CD4-positive, alpha-beta memory T cell (primary cell): ENCODE measurements around the gene CTDP1. TPM values are rescaled to one million over a fixed set of nuclear protein-coding genes. Genes with fewer than 3 reads are reported as not detected.
"Not testable (repeated sequence)": the region's sequence is repeated elsewhere in the genome, so short reads cannot be mapped to it uniquely, and the experiment has no call there.

Experiments used
- CTCF ChIA-PET: fragments of 350-600 bp; sonication (Branson Sonifier 250); formaldehyde crosslinking; loops from one replicate; lab custom pipeline; 2021; ENCODE audit warnings: inconsistent platforms; ENCODE audit not compliant: partially characterized antibody; lab: Charles Lee
- POLR2A ChIA-PET: fragments of 350-600 bp; sonication (Branson Sonifier 250); formaldehyde crosslinking; loops from one replicate; lab custom pipeline; 2021; ENCODE audit not compliant: partially characterized antibody; lab: Charles Lee
- DNase-seq, 5 donors: peaks; one replicate each; pipeline versions ENCODE4 v3.0.0 to v3.0.0-alpha.2; 2020 to 2022; ENCODE audit warnings: mixed read lengths in 1 of 5
- H3K27ac ChIP-seq: one replicate; pipeline ENCODE4 v1.7.0; 2013; ENCODE audit warnings: low read depth, low read length
- H3K27me3 ChIP-seq: 2 replicates; pipeline ENCODE4 v1.7.0; 2013; ENCODE audit warnings: mild to moderate bottlenecking, low read length, moderate library complexity; ENCODE audit not compliant: insufficient read depth
- H3K36me3 ChIP-seq: 2 replicates; pipeline ENCODE4 v1.7.0; 2013; ENCODE audit warnings: mild to moderate bottlenecking, low read length, moderate library complexity; ENCODE audit not compliant: insufficient read depth
- H3K4me1 ChIP-seq: 2 replicates; pipeline ENCODE4 v1.7.0; 2013; ENCODE audit warnings: mild to moderate bottlenecking, low read length, moderate library complexity; ENCODE audit not compliant: insufficient read depth
- H3K4me3 ChIP-seq, 2 donors: one replicate each; pipeline ENCODE4 v1.7.0; 2013; ENCODE audit warnings: low read length in 2 of 2, mild to moderate bottlenecking in 1 of 2
- H3K9me3 ChIP-seq, 2 donors: one replicate each; pipeline ENCODE4 v1.7.0; 2013; ENCODE audit warnings: low read length in 2 of 2, control low read depth in 1 of 2; ENCODE audit not compliant: control insufficient read depth in 1 of 2
- H3K27ac Mint-ChIP-seq, 7 donors: one replicate each; pipeline ENCODE4 v1.8.0; 2020 to 2021; ENCODE audit warnings: mixed read lengths in 7 of 7, mild to moderate bottlenecking in 6 of 7, inconsistent platforms in 3 of 7, moderate library complexity in 3 of 7
- H3K27me3 Mint-ChIP-seq, 2 donors: one replicate each; pipeline ENCODE4 v1.8.0; 2020 to 2021; ENCODE audit warnings: mixed read lengths in 2 of 2
- H3K36me3 Mint-ChIP-seq, 2 donors: one replicate each; pipeline ENCODE4 v1.8.0; 2020 to 2021; ENCODE audit warnings: mixed read lengths in 2 of 2, inconsistent platforms in 1 of 2, mild to moderate bottlenecking in 1 of 2
- H3K4me1 Mint-ChIP-seq, 4 donors: one replicate each; pipeline ENCODE4 v1.8.0; 2020 to 2021; ENCODE audit warnings: mixed read lengths in 4 of 4, mild to moderate bottlenecking in 1 of 4
- H3K4me3 Mint-ChIP-seq, 8 donors: one replicate each; pipeline ENCODE4 v1.8.0; 2020 to 2021; ENCODE audit warnings: mixed read lengths in 8 of 8, mild to moderate bottlenecking in 7 of 8, moderate library complexity in 6 of 8, inconsistent platforms in 3 of 8
- H3K9me3 Mint-ChIP-seq, 8 donors: one replicate each; pipeline ENCODE4 v1.8.0; 2020 to 2021; ENCODE audit warnings: mixed read lengths in 8 of 8, mild to moderate bottlenecking in 5 of 8, inconsistent platforms in 3 of 8, moderate library complexity in 1 of 8
- intact Hi-C: fragments of 100-400 bp; cut with micrococcal nuclease; formaldehyde crosslinking; loops from one replicate; pipeline ENCODE4 v1.15.1; 2023
- polyA plus RNA-seq, 2 donors: library from polyadenylated mRNA; unstranded; fragments of 300-500 nt; fragmentation: Illumina TruSeq; gene quantifications; one replicate each; pipeline ENCODE4 v1.2.3, GENCODE V29; 2021
- total RNA-seq, 2 experiments: library from RNA; stranded (reverse); gene quantifications; one replicate each; pipeline ENCODE4 v1.2.3, GENCODE V29; 2021

The CTDP1 gene
- total and polyA plus RNA-seq, 4 experiments from 2014 or later = 8.5 to 44.5 (median 36.4) TPM

DNA sequence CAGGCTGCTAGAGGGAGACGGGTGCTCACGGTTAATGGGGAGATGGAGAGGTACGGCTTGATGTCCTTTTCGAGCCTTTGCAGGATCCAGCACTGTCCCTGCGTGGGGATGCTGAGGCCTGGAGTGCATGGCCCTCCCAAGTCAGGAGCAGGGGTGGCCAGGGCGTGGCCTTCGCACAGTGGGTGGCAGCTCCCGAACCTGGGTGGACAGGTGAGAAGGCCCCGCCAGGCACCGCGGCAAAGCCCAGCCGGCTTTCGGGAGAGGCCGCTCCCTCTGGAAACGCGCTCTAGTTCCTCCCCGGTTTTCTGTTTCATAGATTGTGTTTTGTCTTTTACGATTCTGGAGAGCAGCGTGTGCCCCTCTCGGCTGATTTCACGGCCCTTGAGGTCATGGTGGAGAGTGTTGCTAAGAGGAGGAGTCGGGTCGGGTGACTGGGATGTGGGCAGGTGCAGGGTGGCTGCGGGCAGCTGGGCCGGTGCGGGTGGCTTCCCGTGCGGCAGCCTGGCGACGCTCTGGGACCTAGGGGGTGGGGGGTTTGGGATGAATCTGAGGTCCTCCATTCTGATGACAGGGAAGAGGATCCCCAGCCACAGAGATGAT, 39.4 kb downstream of the CTDP1 start:
- Histone ChIP-seq H3K27ac (no peak overlapping the region), H3K9me3 (no peaks in the 10 kb centered on the region), H3K27me3 (no peaks in the 10 kb centered on the region), H3K36me3 (peaks cover 55% of the 10 kb centered on the region), H3K4me3 (no peak overlapping the region), H3K4me1 (no peaks in the 10 kb centered on the region)
- peaks cover 48 to 69% of the 10 kb centered on the region in 2 donors for H3K36me3 Mint-ChIP-seq
- peaks cover 0 to 4% (median 2%) of the 10 kb centered on the region in 4 donors for H3K4me1 Mint-ChIP-seq
- H3K27ac Mint-ChIP-seq = peak overlapping the region in 1 of 7 donors; percentile 31
- H3K27me3 Mint-ChIP-seq = no peaks in the 10 kb centered on the region
- no peak for DNase-seq
- POLR2A ChIA-PET = no interaction called here
- intact Hi-C loops = no loop called here
- CTCF ChIA-PET = no interaction called here
- H3K9me3 Mint-ChIP-seq = no peaks in the 10 kb centered on the region
- no peak overlapping the region for H3K4me3 Mint-ChIP-seq

DNA sequence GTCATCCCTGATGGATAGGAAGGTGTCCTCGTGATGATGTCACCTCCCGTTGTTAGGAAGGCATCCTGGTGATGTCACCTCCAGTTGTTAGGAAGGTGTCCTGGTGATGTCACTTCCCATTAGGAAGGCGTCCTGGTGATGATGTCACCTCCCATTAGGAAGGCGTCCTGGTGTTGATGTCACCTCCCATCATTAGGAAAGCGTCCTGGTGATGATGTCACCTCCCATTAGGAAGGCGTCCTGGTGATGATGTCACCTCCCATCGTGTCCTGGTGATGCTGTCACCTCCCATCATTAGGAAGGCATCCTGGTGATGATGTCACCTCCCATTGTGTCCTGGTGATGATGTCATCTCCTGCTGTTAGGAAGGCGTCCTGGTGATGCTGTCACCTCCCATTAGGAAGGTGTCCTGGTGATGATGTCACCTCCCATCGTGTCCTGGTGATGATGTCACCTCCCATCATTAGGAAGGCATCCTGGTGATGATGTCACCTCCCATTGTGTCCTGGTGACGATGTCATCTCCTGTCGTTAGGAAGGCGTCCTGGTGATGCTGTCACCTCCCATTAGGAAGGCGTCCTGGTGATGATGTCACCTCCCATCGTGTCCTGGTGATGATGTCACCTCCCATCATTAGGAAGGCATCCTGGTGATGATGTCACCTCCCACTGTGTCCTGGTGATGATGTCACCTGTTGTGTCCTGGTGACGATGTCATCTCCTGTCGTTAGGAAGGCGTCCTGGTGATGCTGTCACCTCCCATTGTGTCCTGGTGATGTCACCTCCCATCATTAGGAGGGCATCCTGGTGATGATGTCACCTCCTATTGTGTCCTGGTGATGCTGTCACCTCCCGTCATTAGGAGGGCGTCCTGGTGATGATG, 40.1 kb downstream of the CTDP1 start:
- Mint-ChIP-seq H3K27ac (peak overlapping the region in 1 of 7 donors; percentile 71), H3K36me3 (peaks cover 55 to 77% of the 10 kb centered on the region in 2 donors)
- H3K27me3 Mint-ChIP-seq, POLR2A ChIA-PET, DNase-seq, H3K4me3 Mint-ChIP-seq, H3K27me3 ChIP-seq, CTCF ChIA-PET, H3K4me1 ChIP-seq, H3K4me3 ChIP-seq, H3K4me1 Mint-ChIP-seq, H3K9me3 ChIP-seq, H3K9me3 Mint-ChIP-seq, H3K27ac ChIP-seq, intact Hi-C loops: not testable (repeated sequence)
- H3K36me3 ChIP-seq = peaks cover 57% of the 10 kb centered on the region

- H3K27ac Mint-ChIP-seq = peak overlapping the region in 1 of 7 donors; percentile 71
- peaks cover 3 to 13% (median 6%) of the 10 kb centered on the region in 4 donors for H3K4me1 Mint-ChIP-seq
- peak in 1 of 5 donors; percentile 37 for DNase-seq
- no peaks in the 10 kb centered on the region for H3K27me3 Mint-ChIP-seq
- H3K4me3 Mint-ChIP-seq = no peak overlapping the region
- ChIA-PET POLR2A (no interaction called here), CTCF (no interaction called here)
- H3K9me3 ChIP-seq = no peaks in the 10 kb centered on the region
- H3K27me3 ChIP-seq = no peaks in the 10 kb centered on the region
- H3K4me3 ChIP-seq = no peak overlapping the region
- intact Hi-C loops = no loop called here
- peaks cover 56% of the 10 kb centered on the region for H3K36me3 ChIP-seq
- no peaks in the 10 kb centered on the region for H3K4me1 ChIP-seq
- H3K36me3 Mint-ChIP-seq = peaks cover 58 to 78% of the 10 kb centered on the region in 2 donors
- H3K27ac ChIP-seq = no peak overlapping the region
- H3K9me3 Mint-ChIP-seq = no peaks in the 10 kb centered on the region
Observed at GRCh38 chr18:79720359-79720733, 40.7 kb downstream of the CTDP1 start.

- Histone ChIP-seq H3K27me3 (no peaks in the 10 kb centered on the region), H3K4me3 (no peak overlapping the region), H3K9me3 (no peaks in the 10 kb centered on the region), H3K4me1 (no peaks in the 10 kb centered on the region), H3K36me3 (peaks cover 43% of the 10 kb centered on the region), H3K27ac (no peak overlapping the region)
- no peaks in the 10 kb centered on the region for H3K27me3 Mint-ChIP-seq
- CTCF ChIA-PET = no interaction called here
- H3K4me1 Mint-ChIP-seq = peaks cover 9 to 16% (median 13%) of the 10 kb centered on the region in 4 donors
- peak in 1 of 5 donors; percentile 21 for DNase-seq
- H3K27ac Mint-ChIP-seq = no peak overlapping the region
- intact Hi-C loops = no loop called here
- no peak overlapping the region for H3K4me3 Mint-ChIP-seq
- H3K36me3 Mint-ChIP-seq = peaks cover 77 to 88% of the 10 kb centered on the region in 2 donors
- POLR2A ChIA-PET = no interaction called here
- peaks cover 0 to 7% (median 0%) of the 10 kb centered on the region in 8 donors for H3K9me3 Mint-ChIP-seq
Observed at GRCh38 chr18:79723036-79723435, 43.4 kb downstream of the CTDP1 start.

DNA sequence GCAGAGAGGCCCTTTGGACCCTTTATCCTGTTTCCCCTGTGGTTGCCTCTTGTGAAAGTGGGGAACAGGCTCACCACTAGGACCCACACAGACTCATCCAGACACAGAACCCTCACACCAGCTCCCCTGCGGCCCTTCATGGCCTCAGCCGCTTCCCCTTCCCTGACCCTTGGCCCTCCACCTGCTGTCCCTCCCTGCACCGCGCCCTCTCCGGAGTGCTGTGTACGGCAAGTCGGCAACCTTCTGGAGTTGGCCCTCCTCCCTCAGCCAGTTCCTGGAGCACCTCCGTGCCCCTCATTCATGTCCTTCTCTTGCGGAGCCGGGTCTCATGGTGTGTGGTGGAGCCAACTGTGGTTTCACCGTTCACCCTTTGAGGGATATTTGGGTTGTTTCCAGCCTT, 44.0 kb downstream of the CTDP1 start:
- peak in 1 of 5 donors; percentile 12 for DNase-seq
- H3K9me3 ChIP-seq = no peaks in the 10 kb centered on the region
- Mint-ChIP-seq H3K4me3 (no peak overlapping the region), H3K27ac (no peak overlapping the region), H3K27me3 (no peaks in the 10 kb centered on the region), H3K4me1 (peaks cover 9 to 16% (median 13%) of the 10 kb centered on the region in 4 donors), H3K9me3 (peaks cover 0 to 12% (median 0%) of the 10 kb centered on the region in 8 donors), H3K36me3 (peaks cover 77 to 87% of the 10 kb centered on the region in 2 donors)
- H3K4me3 ChIP-seq = no peak overlapping the region
- POLR2A ChIA-PET = no interaction called here
- peaks cover 49% of the 10 kb centered on the region for H3K36me3 ChIP-seq
- CTCF ChIA-PET = no interaction called here
- H3K27me3 ChIP-seq = no peaks in the 10 kb centered on the region
- intact Hi-C loops = no loop called here
- H3K27ac ChIP-seq = no peak overlapping the region
- H3K4me1 ChIP-seq = no peaks in the 10 kb centered on the region

- no peak for DNase-seq
- POLR2A ChIA-PET = no interaction called here
- Mint-ChIP-seq H3K27ac (peak overlapping the region in 1 of 7 donors; percentile 57), H3K4me1 (peaks cover 9 to 16% (median 13%) of the 10 kb centered on the region in 4 donors), H3K9me3 (peaks cover 0 to 15% (median 0%) of the 10 kb centered on the region in 8 donors), H3K27me3 (no peaks in the 10 kb centered on the region), H3K4me3 (no peak overlapping the region), H3K36me3 (peaks cover 77 to 87% of the 10 kb centered on the region in 2 donors)
- H3K27me3 ChIP-seq = no peaks in the 10 kb centered on the region
- H3K36me3 ChIP-seq = peaks cover 54% of the 10 kb centered on the region
- H3K9me3 ChIP-seq = no peaks in the 10 kb centered on the region
- no peak overlapping the region for H3K4me3 ChIP-seq
- intact Hi-C loops = no loop called here
- H3K4me1 ChIP-seq = no peaks in the 10 kb centered on the region
- H3K27ac ChIP-seq = no peak overlapping the region
- CTCF ChIA-PET = no interaction called here
Observed at GRCh38 chr18:79724299-79725080, 44.9 kb downstream of the CTDP1 start.

DNA sequence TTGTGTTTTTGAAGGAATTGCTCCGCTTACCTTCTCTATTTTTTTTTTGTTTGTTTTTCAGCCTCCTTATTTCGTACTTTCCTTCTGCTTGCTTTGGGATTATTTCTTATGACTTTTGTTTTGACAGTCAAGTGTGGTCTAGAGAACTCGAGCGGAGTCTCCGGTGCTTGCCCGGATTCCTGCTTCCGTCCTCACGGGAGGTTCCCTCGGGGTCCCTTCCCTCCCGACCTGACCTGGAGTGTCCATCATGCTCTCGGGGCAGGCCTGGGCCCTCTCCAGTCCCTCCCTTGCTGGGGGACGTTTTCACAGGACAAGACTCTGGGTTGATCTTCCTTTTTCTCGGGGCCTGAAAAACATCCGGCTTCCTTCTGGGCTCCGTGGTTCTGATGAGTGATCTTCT, 45.9 kb downstream of the CTDP1 start:
- POLR2A ChIA-PET = no interaction called here
- Mint-ChIP-seq H3K4me3 (no peak overlapping the region), H3K27me3 (no peaks in the 10 kb centered on the region), H3K4me1 (peaks cover 9 to 16% (median 13%) of the 10 kb centered on the region in 4 donors), H3K36me3 (peaks cover 77 to 88% of the 10 kb centered on the region in 2 donors), H3K9me3 (peaks cover 0 to 23% (median 0%) of the 10 kb centered on the region in 8 donors), H3K27ac (peak overlapping the region in 1 of 7 donors; percentile 4)
- Histone ChIP-seq H3K27me3 (no peaks in the 10 kb centered on the region), H3K4me1 (no peaks in the 10 kb centered on the region), H3K36me3 (peaks cover 56% of the 10 kb centered on the region), H3K9me3 (no peaks in the 10 kb centered on the region), H3K27ac (no peak overlapping the region), H3K4me3 (no peak overlapping the region)
- no peak for DNase-seq
- intact Hi-C loops = no loop called here
- CTCF ChIA-PET = no interaction called here
